GM13977 (cell line): ENCODE measurements around the gene CAV3.

Experiments
- DNase-seq: peaks from one replicate; pipeline ENCODE4 v3.0.0; 2012; ENCODE audit warnings: low spot score
- CTCF ChIP-seq: IDR thresholded peaks from 2 replicates; pipeline ENCODE4 v1.5.1; 2012; ENCODE audit warnings: mild to moderate bottlenecking, control low read depth; ENCODE audit not compliant: insufficient read depth; ENCODE audit errors: extremely low read depth, missing control alignments
- in situ Hi-C: fragments of 300-500 bp; cut with MboI; formaldehyde crosslinking; loops from one replicate; pipeline ENCODE4 v1.12.0; 2022; ENCODE audit warnings: low sequenced_read_pairs, low pct_unique_long_range_greater_than_20kb, mixed read lengths, inconsistent platforms; ENCODE audit not compliant: unreplicated experiment

CAV3 gene

DNA sequence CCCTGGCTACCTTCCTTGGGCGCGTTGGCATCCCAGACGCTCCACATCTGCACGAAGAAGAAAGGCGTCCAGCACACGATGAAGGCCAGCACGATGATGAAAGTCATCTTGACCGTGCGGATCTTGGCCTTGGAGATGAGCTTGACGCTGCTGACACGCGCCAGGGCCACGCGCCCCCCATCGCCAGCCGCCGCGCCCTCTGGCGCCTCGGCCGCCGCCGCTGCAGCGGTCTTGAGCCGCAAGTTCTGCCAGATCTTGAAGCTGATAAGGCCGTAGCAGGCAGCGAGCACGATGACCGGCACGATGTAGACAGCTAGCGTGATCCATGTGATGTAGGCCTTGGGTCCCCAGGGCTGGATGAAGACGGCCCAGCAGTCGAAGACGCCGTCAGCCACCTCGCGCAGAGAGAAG, 33.7 kb downstream of the CAV3 start:
- no peak for TF ChIP-seq CTCF
- DNase-seq: no peak
- in situ Hi-C loops: no loop called here

DNA sequence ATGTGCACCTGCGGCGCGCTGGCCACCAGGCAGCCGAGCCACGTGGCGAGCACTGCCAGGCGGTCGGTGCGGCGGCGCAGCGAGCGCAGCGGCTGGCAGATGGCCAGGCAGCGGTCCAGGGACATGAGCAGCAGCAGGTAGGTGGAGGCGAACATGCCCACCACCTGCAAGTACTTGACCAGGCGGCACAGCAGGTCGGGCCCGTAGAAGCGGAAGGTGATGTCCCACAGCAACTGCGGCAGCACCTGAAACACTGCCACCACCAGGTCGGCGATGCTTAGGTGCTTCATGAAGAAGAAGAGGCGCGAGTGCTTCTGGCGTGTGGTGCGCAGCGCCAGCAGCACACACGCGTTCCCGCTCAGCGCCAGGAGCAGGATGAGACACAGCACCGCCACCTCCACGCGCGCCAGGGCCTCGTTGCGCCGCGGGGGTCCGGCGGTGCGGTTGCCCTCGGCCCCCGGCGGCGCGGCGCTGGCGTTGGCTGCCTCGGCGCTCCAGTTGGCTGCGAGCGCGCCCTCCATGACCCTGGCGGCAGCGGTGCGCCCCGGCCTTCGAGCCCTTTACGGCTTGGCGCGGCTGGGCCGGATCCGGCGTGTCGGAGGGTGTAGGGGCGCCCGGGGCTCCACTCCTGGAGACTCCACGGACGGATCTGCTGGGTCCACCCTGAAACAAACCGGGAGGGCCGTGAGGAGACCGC, 34.2 kb downstream of the CAV3 start:
- peak; percentile 87 for DNase-seq
- TF ChIP-seq CTCF: peak; percentile 54
- in situ Hi-C loops: no loop called here

DNA sequence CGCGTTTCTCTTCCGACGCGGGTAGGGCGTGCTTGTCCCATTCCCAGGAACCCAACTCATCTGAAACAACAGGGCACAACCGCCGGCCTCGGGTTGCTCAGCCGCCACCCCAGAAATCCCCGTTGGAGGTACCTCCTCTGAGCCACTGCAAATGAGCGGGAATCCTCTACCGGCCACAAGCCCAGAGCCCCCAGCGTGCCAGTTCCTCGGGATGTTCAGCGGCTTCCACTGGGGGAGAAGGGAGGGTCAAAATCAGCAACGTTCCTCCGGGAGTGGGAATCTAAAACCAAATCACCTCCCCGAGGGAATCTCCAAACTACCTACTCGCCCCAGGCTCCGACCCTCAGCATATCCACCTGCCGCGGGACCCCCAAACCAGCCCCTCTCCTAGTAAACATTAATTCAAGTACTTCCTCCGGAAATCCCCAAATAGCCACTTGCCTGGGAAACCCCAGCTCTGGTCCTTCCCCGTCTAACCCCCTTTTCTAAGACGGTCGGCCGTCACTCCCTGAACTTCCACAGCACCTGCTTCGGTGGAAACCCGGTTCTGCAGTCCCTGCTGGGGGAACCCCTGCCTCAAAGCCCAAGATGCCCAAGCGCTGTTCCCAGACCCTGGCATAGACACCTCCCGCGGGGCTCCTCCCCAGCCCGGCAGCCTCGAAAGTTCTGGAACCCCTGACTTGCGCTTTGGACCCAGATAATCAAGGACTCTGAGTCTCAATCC, 34.9 kb downstream of the CAV3 start:
- DNase-seq: peak; percentile 85
- TF ChIP-seq CTCF: no peak
- in situ Hi-C loops: no loop called here

DNA sequence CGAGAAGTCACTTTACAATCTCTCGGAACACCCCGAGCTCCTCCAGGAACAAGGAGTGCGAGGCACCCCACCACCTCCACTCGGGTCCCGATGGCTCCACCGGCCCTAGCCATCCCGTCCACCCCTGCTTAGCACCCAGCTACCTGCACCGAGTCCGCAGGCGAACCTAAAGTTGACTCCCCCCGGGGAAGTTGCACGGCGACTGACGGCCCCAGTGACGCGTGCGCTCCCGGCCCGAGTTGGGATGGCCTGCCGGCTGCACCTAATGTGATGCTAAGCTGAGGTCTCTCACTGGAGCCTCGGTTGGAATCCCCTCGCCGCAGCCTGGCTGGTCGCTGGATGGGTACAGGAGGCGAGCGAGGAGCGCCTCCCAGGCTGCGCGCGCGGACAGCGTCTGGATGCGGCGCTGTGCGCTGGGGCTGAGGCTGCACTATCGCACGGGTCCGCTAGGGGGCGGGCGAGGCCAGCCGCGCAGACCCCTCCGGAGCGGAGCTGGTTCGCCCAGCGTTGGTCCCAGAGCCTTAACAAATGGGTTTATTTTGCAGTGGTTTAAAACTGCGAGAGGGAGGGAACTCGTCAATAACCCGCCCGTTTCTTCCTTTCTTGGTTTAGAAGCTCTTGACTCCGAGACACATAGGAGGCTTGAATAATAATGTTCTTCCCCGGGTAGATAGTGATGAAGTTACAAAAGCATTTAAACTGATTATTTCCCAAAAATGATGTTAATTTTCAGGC, 35.7 kb downstream of the CAV3 start, which contains the start of gene OXTR:
OXTR (minus strand) TSS at position 526 of the 735 bp plus-strand sequence. CDS start 1,426 bp downstream, outside the sequence.
- peak; percentile 100 for TF ChIP-seq CTCF
- DNase-seq: peak; percentile 92
- in situ Hi-C loops: no loop called here

DNA sequence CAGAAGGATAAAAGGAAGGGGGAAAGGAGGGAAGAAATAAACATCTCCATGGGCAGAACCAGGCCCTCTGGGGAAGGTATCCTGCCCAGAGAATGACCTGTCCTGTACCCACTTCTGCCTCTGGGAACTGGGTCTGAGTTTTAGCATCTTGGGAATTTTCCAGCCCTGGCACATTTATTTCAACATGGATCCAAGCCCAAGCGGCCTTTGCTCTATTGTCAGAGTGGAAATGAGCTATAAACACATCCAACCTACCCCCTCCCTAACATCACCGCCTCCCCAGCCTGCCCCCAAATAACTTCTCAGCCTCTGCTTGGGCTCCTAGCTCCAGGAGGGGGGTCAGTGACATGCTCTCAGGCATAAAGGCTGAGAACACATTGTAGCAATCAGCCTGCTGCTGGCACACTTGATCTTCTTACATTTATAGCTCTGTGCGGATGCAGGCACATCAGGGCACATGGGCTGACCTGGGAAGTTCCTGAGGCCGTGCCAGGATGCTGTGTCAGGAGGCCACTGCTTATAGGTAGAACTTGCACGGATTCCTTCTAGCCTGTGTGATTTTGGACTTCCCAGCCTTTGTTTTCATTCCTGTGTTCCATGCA, 40.4 kb downstream of the CAV3 start:
- no peak for TF ChIP-seq CTCF
- DNase-seq: no peak

GRCh38 chr3:8775181-8775580, 41.6 kb downstream of the CAV3 start:
- no peak for DNase-seq
- in situ Hi-C loops: no loop called here
- no peak for TF ChIP-seq CTCF

More for the DNA sequence above, 40.4 kb downstream of the CAV3 start:
- in situ Hi-C loops: no loop called here
